Epithelial cell of prostate (primary cell): ENCODE data around the gene XPNPEP1.

Source experiments
- DNase-seq: peaks from one replicate; pipeline ENCODE4 v3.0.0-alpha.2; 2011; ENCODE audit warnings: low read depth, low spot score
- H3K27ac ChIP-seq: fragments of 450-650 bp; 2 replicates; pipeline ENCODE4 v1.5.1; 2017; ENCODE audit warnings: mild to moderate bottlenecking

The XPNPEP1 gene

GRCh38 chr10:109898007-109898406, 25.3 kb downstream of the XPNPEP1 start:
- H3K27ac ChIP-seq = no peak overlapping the region
- DNase-seq = no peak

- DNase-seq = no peak
- H3K27ac ChIP-seq = peak overlapping the region; percentile 67
Measured at GRCh38 chr10:109895848-109896247, 27.5 kb downstream of the XPNPEP1 start.

GRCh38 chr10:109895095-109895818, 28.1 kb downstream of the XPNPEP1 start:
- H3K27ac ChIP-seq = peak overlapping the region; percentile 67
- no peak for DNase-seq

- DNase-seq = peak; percentile 64
- peak overlapping the region; percentile 67 for H3K27ac ChIP-seq
Measured at GRCh38 chr10:109894516-109894915, 28.8 kb downstream of the XPNPEP1 start.

GRCh38 chr10:109893386-109893785, 29.9 kb downstream of the XPNPEP1 start:
- no peak for DNase-seq
- no peak overlapping the region for H3K27ac ChIP-seq

GRCh38 chr10:109892931-109893330, 30.4 kb downstream of the XPNPEP1 start:
- H3K27ac ChIP-seq = no peak overlapping the region
- DNase-seq = no peak

GRCh38 chr10:109892117-109892516, 31.2 kb downstream of the XPNPEP1 start:
- no peak overlapping the region for H3K27ac ChIP-seq
- no peak for DNase-seq

GRCh38 chr10:109891105-109891504, 32.2 kb downstream of the XPNPEP1 start:
- DNase-seq = no peak

GRCh38 chr10:109889867-109890266, 33.4 kb downstream of the XPNPEP1 start:
- peak overlapping the region; percentile 18 for H3K27ac ChIP-seq
- DNase-seq = no peak

More at GRCh38 chr10:109891105-109891504, 32.2 kb downstream of the XPNPEP1 start:
- no peak overlapping the region for H3K27ac ChIP-seq

- H3K27ac ChIP-seq = no peak overlapping the region
- no peak for DNase-seq
Measured at GRCh38 chr10:109887776-109888175, 35.5 kb downstream of the XPNPEP1 start.

- H3K27ac ChIP-seq = no peak overlapping the region
- no peak for DNase-seq
Measured at GRCh38 chr10:109887243-109887642, 36.1 kb downstream of the XPNPEP1 start.

- no peak for DNase-seq
- H3K27ac ChIP-seq = no peak overlapping the region
Measured at GRCh38 chr10:109886781-109887140, 36.5 kb downstream of the XPNPEP1 start.

- no peak overlapping the region for H3K27ac ChIP-seq
- no peak for DNase-seq
Measured at GRCh38 chr10:109886037-109886780, 37.1 kb downstream of the XPNPEP1 start.

GRCh38 chr10:109883859-109884771, 39.2 kb downstream of the XPNPEP1 start:
- no peak overlapping the region for H3K27ac ChIP-seq
- DNase-seq = no peak

GRCh38 chr10:109882251-109883057, 40.9 kb downstream of the XPNPEP1 start:
- no peak for DNase-seq
- no peak overlapping the region for H3K27ac ChIP-seq

GRCh38 chr10:109881769-109882057, 41.6 kb downstream of the XPNPEP1 start:
- no peak overlapping the region for H3K27ac ChIP-seq
- DNase-seq = no peak

- DNase-seq = no peak
- no peak overlapping the region for H3K27ac ChIP-seq
Measured at GRCh38 chr10:109880886-109881768, 42.2 kb downstream of the XPNPEP1 start.

- no peak overlapping the region for H3K27ac ChIP-seq
- no peak for DNase-seq
Measured at GRCh38 chr10:109877546-109877945, 45.8 kb downstream of the XPNPEP1 start.
